Gastroesophageal sphincter (tissue), 4 donors: ENCODE data around the gene CRISP1. TPM values are rescaled to one million over a fixed set of nuclear protein-coding genes. Genes with fewer than 3 reads are reported as not detected.

Experiments
- ATAC-seq: fragments of 150-250 bp; one replicate; pipeline ENCODE4 v1.9.1; 2016; ENCODE audit warnings: mild to moderate bottlenecking, moderate library complexity
- H3K27ac ChIP-seq, 4 donors: fragments of 200-600 bp; sonication (generic) in 3 of 4; 1 replicate in 3 of 4; 2 replicates in 1 of 4; pipeline ENCODE4 v1.5.1; 2016 to 2019
- H3K27me3 ChIP-seq: fragments of 200-600 bp; sonication (generic); one replicate; pipeline ENCODE4 v1.5.1; 2019
- H3K36me3 ChIP-seq, 2 donors: fragments of 200-600 bp; sonication (generic); one replicate each; pipeline ENCODE4 v1.5.1; 2019; ENCODE audit warnings: control low read depth in 1 of 2
- H3K4me1 ChIP-seq, 3 donors: fragments of 200-600 bp; sonication (generic); 1 replicate in 2 of 3; 2 replicates in 1 of 3; pipeline ENCODE4 v1.5.1; 2016 to 2019; ENCODE audit warnings: control low read depth in 2 of 3
- H3K4me3 ChIP-seq, 2 donors: fragments of 200-600 bp; sonication (generic); one replicate each; pipeline ENCODE4 v1.5.1; 2019; ENCODE audit warnings: mild to moderate bottlenecking in 1 of 2, moderate library complexity in 1 of 2
- H3K9me3 ChIP-seq, 3 donors: fragments of 200-600 bp; sonication (generic); one replicate each; pipeline ENCODE4 v1.5.1; 2017 to 2019; ENCODE audit warnings: control low read depth in 2 of 3
- EP300 ChIP-seq: sonication (generic); formaldehyde crosslinking; IDR thresholded peaks from one replicate; pipeline ENCODE4 v1.6.1; 2017; ENCODE audit warnings: antibody characterized with exemption, mild to moderate bottlenecking
- POLR2A ChIP-seq, 2 donors: fragments of 450-650 bp; IDR thresholded peaks; one replicate each; pipeline ENCODE4 v1.6.1; 2017; ENCODE audit warnings: antibody characterized with exemption in 2 of 2, mild to moderate bottlenecking in 2 of 2, moderate library complexity in 1 of 2
- POLR2AphosphoS5 ChIP-seq: sonication (generic); formaldehyde crosslinking; IDR thresholded peaks from one replicate; pipeline ENCODE4 v1.6.1; 2017; ENCODE audit warnings: antibody characterized with exemption
- WGBS, 2 donors: methylation state at CpG; one replicate each; pipeline ENCODE4 v1.1.5; 2018; ENCODE audit warnings: low coverage in 1 of 2; 5-methylcytosine and 5-hydroxymethylcytosine counted together
- total RNA-seq, 4 donors: library from RNA; depleted of rRNA; stranded (reverse); fragments of >200 nt; gene quantifications; one replicate each; pipeline ENCODE4 v1.1.0, GENCODE V29; 2016
- TF ChIP-seq, protein P1 (sequence below), 4 experiments: fragments of 200-600 bp in 2 of 4; fragments of 450-650 bp in 2 of 4; sonication (generic) in 1 of 4; IDR thresholded peaks; one replicate each; pipeline ENCODE4 v1.5.1; 2017 to 2019; ENCODE audit warnings: antibody characterized with exemption in 4 of 4, mild to moderate bottlenecking in 2 of 4, moderate library complexity in 2 of 4

CRISP1 gene
- total RNA-seq, 4 donors from 2014 or later = not detected

GRCh38 chr6:49835140-49835539 lies 31.2 kb downstream of the CRISP1 start:
- no peaks in the 10 kb centered on the region for H3K9me3 ChIP-seq
- WGBS, 2 donors = 65 to 74% methylated on average over 3 of the region's 3 CpGs
- H3K27ac ChIP-seq = no peak overlapping the region
- H3K4me3 ChIP-seq = no peak overlapping the region
- H3K4me1 ChIP-seq = no peaks in the 10 kb centered on the region
- no peaks in the 10 kb centered on the region for H3K36me3 ChIP-seq
- no peaks in the 10 kb centered on the region for H3K27me3 ChIP-seq
- no peak for ATAC-seq
- TF ChIP-seq EP300 = no peak
- TF ChIP-seq POLR2AphosphoS5 = no peak

- no peak overlapping the region for H3K4me3 ChIP-seq
- no peaks in the 10 kb centered on the region for H3K36me3 ChIP-seq
- 64 to 80% methylated on average over 1 of the region's 1 CpG for WGBS, 2 donors
- no peak for TF ChIP-seq POLR2AphosphoS5
- TF ChIP-seq, protein P1, sequence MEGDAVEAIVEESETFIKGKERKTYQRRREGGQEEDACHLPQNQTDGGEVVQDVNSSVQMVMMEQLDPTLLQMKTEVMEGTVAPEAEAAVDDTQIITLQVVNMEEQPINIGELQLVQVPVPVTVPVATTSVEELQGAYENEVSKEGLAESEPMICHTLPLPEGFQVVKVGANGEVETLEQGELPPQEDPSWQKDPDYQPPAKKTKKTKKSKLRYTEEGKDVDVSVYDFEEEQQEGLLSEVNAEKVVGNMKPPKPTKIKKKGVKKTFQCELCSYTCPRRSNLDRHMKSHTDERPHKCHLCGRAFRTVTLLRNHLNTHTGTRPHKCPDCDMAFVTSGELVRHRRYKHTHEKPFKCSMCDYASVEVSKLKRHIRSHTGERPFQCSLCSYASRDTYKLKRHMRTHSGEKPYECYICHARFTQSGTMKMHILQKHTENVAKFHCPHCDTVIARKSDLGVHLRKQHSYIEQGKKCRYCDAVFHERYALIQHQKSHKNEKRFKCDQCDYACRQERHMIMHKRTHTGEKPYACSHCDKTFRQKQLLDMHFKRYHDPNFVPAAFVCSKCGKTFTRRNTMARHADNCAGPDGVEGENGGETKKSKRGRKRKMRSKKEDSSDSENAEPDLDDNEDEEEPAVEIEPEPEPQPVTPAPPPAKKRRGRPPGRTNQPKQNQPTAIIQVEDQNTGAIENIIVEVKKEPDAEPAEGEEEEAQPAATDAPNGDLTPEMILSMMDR (IDR thresholded peaks at IDR 0.05) = no peak
- no peak for TF ChIP-seq EP300
- TF ChIP-seq POLR2A (IDR thresholded peaks at IDR 0.05) = no peak
- H3K9me3 ChIP-seq = no peaks in the 10 kb centered on the region
- no peak for ATAC-seq
- no peak overlapping the region for H3K27ac ChIP-seq
- H3K4me1 ChIP-seq = no peaks in the 10 kb centered on the region
- H3K27me3 ChIP-seq = no peaks in the 10 kb centered on the region
These were observed 32.9 kb downstream of the CRISP1 start for GRCh38 chr6:49833386-49833785.

DNA sequence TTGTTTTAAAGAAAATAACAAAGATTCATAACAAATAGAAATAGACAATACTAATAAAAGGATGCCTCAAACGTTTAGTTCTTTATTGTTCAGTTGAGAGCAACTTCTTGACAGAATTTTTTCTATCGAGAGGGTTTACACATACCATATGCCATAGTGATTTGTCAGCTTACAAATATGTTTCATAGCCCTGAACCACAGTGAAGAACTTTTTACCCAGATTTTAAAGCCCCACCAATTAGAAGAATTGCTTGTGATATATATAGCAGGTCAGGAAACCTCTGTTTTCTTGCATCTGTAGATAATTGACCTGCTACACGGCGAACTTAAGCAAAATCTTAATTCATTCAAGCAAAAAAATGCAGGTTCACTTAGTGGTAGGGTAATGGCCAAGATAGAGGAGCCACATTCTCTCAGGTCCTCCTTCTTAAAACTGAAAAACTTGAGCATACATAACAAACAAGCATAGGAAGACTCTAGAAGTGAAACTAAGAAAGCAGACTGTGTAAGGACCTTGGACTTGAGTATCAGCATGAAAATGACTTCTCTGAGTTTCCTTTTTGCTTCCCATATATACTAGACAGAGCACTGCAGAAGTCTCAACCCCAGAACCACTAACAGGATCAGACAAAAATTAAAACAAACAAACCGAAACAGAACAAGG lies 39.5 kb downstream of the CRISP1 start:
- no peaks in the 10 kb centered on the region for H3K36me3 ChIP-seq
- H3K4me1 ChIP-seq = no peaks in the 10 kb centered on the region
- TF ChIP-seq, protein P1 (IDR thresholded peaks at IDR 0.05) = no peak
- no peak for TF ChIP-seq POLR2A (IDR thresholded peaks at IDR 0.05)
- TF ChIP-seq EP300 = no peak
- no peak for TF ChIP-seq POLR2AphosphoS5
- WGBS, 2 donors = 47 to 48% methylated on average over 5 of the region's 5 CpGs
- no peak overlapping the region for H3K4me3 ChIP-seq
- H3K27ac ChIP-seq = no peak overlapping the region
- ATAC-seq = no peak
- H3K9me3 ChIP-seq = no peaks in the 10 kb centered on the region
- no peaks in the 10 kb centered on the region for H3K27me3 ChIP-seq

GRCh38 chr6:49815166-49815565 lies 51.2 kb downstream of the CRISP1 start:
- Histone ChIP-seq H3K27me3 (no peaks in the 10 kb centered on the region), H3K4me3 (no peak overlapping the region), H3K27ac (no peak overlapping the region), H3K36me3 (no peaks in the 10 kb centered on the region), H3K4me1 (no peaks in the 10 kb centered on the region), H3K9me3 (peaks cover 0 to 10% (median 0%) of the 10 kb centered on the region in 3 donors)
- TF ChIP-seq EP300 (no peak), POLR2A (IDR thresholded peaks at IDR 0.05) (no peak), POLR2AphosphoS5 (no peak)
- TF ChIP-seq, protein P1 (IDR thresholded peaks at IDR 0.05) = no peak
- no peak for ATAC-seq
- WGBS, 2 donors = 85 to 95% methylated on average over 2 of the region's 2 CpGs

- TF ChIP-seq POLR2AphosphoS5 = no peak
- no peak for TF ChIP-seq EP300
- TF ChIP-seq, protein P1 (IDR thresholded peaks at IDR 0.05) = no peak
- no peak for TF ChIP-seq POLR2A (IDR thresholded peaks at IDR 0.05)
- H3K27me3 ChIP-seq = no peaks in the 10 kb centered on the region
- H3K4me3 ChIP-seq = no peak overlapping the region
- ATAC-seq = no peak
- no peak overlapping the region for H3K27ac ChIP-seq
- no peaks in the 10 kb centered on the region for H3K4me1 ChIP-seq
- no peaks in the 10 kb centered on the region for H3K36me3 ChIP-seq
- H3K9me3 ChIP-seq = peaks cover 0 to 18% (median 0%) of the 10 kb centered on the region in 3 donors
- 55 to 67% methylated on average over 1 to 2 of the region's 2 CpGs for WGBS, 2 donors
These were observed 53.1 kb downstream of the CRISP1 start for GRCh38 chr6:49813248-49813647.
